Vagina (tissue), 2 donors: ENCODE measurements around the gene ZFYVE21. TPM values are rescaled to one million over a fixed set of nuclear protein-coding genes. Genes with fewer than 3 reads are reported as not detected.
A peak's percentile ranks its signal among the peaks of the same experiment; 100 is the strongest.

ENCODE experiments used
- DNase-seq, 2 donors: peaks; one replicate each; pipeline ENCODE4 v3.0.0-alpha.2; 2017; ENCODE audit errors: extremely low spot score in 2 of 2
- H3K27ac ChIP-seq: fragments of 200-600 bp; sonication (generic); one replicate; pipeline ENCODE4 v1.5.1; 2019
- H3K27me3 ChIP-seq: fragments of 200-600 bp; sonication (generic); one replicate; pipeline ENCODE4 v1.5.1; 2019
- H3K36me3 ChIP-seq, 2 donors: fragments of 200-600 bp; sonication (generic); one replicate each; pipeline ENCODE4 v1.5.1; 2017 to 2019
- H3K4me1 ChIP-seq: fragments of 200-600 bp; sonication (generic); one replicate; pipeline ENCODE4 v1.5.1; 2019
- H3K4me3 ChIP-seq, 2 donors: fragments of 200-600 bp; sonication (generic); 1 replicate in 1 of 2; 2 replicates in 1 of 2; pipeline ENCODE4 v1.5.1; 2016 to 2019
- H3K9me3 ChIP-seq: fragments of 200-600 bp; sonication (generic); one replicate; pipeline ENCODE4 v1.5.1; 2019
- CTCF ChIP-seq, 3 experiments: fragments of 450-650 bp in 2 of 3; fragments of 200-600 bp in 1 of 3; sonication (generic) in 1 of 3; IDR thresholded peaks; one replicate each; pipeline ENCODE4 v1.5.1; 2017 to 2019; ENCODE audit warnings: antibody characterized with exemption in 3 of 3, mild to moderate bottlenecking in 2 of 3, moderate library complexity in 2 of 3
- POLR2A ChIP-seq, 2 donors: fragments of 450-650 bp; IDR thresholded peaks; one replicate each; pipeline ENCODE4 v1.6.1; 2017; ENCODE audit warnings: antibody characterized with exemption in 2 of 2, mild to moderate bottlenecking in 2 of 2, moderate library complexity in 2 of 2
- POLR2AphosphoS5 ChIP-seq, 2 donors: sonication (generic); formaldehyde crosslinking; IDR thresholded peaks; one replicate each; pipeline ENCODE4 v1.9.0; 2017; ENCODE audit warnings: antibody characterized with exemption in 2 of 2, mild to moderate bottlenecking in 2 of 2, low read depth in 1 of 2; ENCODE audit not compliant: insufficient read depth in 1 of 2
- intact Hi-C: fragments of 100-400 bp; cut with DNase I; formaldehyde crosslinking; loops from one replicate; pipeline ENCODE4 v1.15.1; 2023
- total RNA-seq: library from RNA; depleted of rRNA; stranded (reverse); fragments of >200 nt; gene quantifications from one replicate; pipeline ENCODE4 v1.2.3, GENCODE V29; 2016

Gene ZFYVE21
- total RNA-seq, 1 donor from 2014 or later = 172 TPM

GRCh38 chr14:103713304-103714062 is 2.1 kb upstream of the ZFYVE21 start:
- Histone ChIP-seq H3K36me3 (no peaks in the 10 kb centered on the region), H3K9me3 (no peaks in the 10 kb centered on the region), H3K27me3 (no peaks in the 10 kb centered on the region), H3K27ac (no peak overlapping the region), H3K4me3 (no peak overlapping the region), H3K4me1 (peaks cover 82% of the 10 kb centered on the region)
- DNase-seq = no peak
- intact Hi-C loops = no loop called here
- TF ChIP-seq POLR2A (IDR thresholded peaks at IDR 0.05) (no peak), POLR2AphosphoS5 (IDR thresholded peaks at IDR 0.05; ENCODE audit: insufficient read depth in 1 of 2, low read depth in 1 of 2) (no peak), CTCF (IDR thresholded peaks at IDR 0.05) (no peak)

GRCh38 chr14:103714063-103714724 is 1.4 kb upstream of the ZFYVE21 start:
- H3K27ac ChIP-seq = no peak overlapping the region
- no peaks in the 10 kb centered on the region for H3K27me3 ChIP-seq
- TF ChIP-seq CTCF (IDR thresholded peaks at IDR 0.05) = no peak
- TF ChIP-seq POLR2A (IDR thresholded peaks at IDR 0.05) = no peak
- TF ChIP-seq POLR2AphosphoS5 (IDR thresholded peaks at IDR 0.05; ENCODE audit: insufficient read depth in 1 of 2, low read depth in 1 of 2) = no peak
- peaks cover 84% of the 10 kb centered on the region for H3K4me1 ChIP-seq
- peak overlapping the region; percentile 91 to 94 for H3K4me3 ChIP-seq
- intact Hi-C loops = no loop called here
- H3K36me3 ChIP-seq = no peaks in the 10 kb centered on the region
- no peaks in the 10 kb centered on the region for H3K9me3 ChIP-seq
- DNase-seq = no peak

- Histone ChIP-seq H3K9me3 (no peaks in the 10 kb centered on the region), H3K4me3 (peak overlapping the region; percentile 92 to 94), H3K36me3 (no peaks in the 10 kb centered on the region), H3K27me3 (no peaks in the 10 kb centered on the region), H3K4me1 (peaks cover 77% of the 10 kb centered on the region), H3K27ac (peak overlapping the region; percentile 85)
- TF ChIP-seq POLR2AphosphoS5 (IDR thresholded peaks at IDR 0.05; ENCODE audit: insufficient read depth in 1 of 2, low read depth in 1 of 2) (no peak), CTCF (IDR thresholded peaks at IDR 0.05) (no peak), POLR2A (IDR thresholded peaks at IDR 0.05) (no peak)
- intact Hi-C loops = no loop called here
- DNase-seq = no peak
These were observed 636 bp downstream of the ZFYVE21 start for GRCh38 chr14:103716091-103716801.

GRCh38 chr14:103716899-103717411 is 1.3 kb downstream of the ZFYVE21 start:
- Histone ChIP-seq H3K4me3 (peak overlapping the region; percentile 92 to 94), H3K4me1 (peaks cover 73% of the 10 kb centered on the region), H3K27ac (no peak overlapping the region), H3K27me3 (no peaks in the 10 kb centered on the region), H3K36me3 (no peaks in the 10 kb centered on the region), H3K9me3 (no peaks in the 10 kb centered on the region)
- intact Hi-C loops = no loop called here
- TF ChIP-seq POLR2A (IDR thresholded peaks at IDR 0.05) (no peak), POLR2AphosphoS5 (IDR thresholded peaks at IDR 0.05; ENCODE audit: insufficient read depth in 1 of 2, low read depth in 1 of 2) (no peak), CTCF (IDR thresholded peaks at IDR 0.05) (no peak)
- no peak for DNase-seq
